Diencephalon (tissue), 1 donor: Measurements from ENCODE around the gene SFN. TPM values are rescaled to one million over a fixed set of nuclear protein-coding genes. Genes with fewer than 3 reads are reported as not detected.

Experiments
- small RNA-seq: library from RNA; depleted of rRNA; stranded (forward); fragments of <200 nt; gene quantifications from one replicate; pipeline ENCODE3, GENCODE V24; 2014
- total RNA-seq: library from RNA; depleted of rRNA; stranded (reverse); fragments of >200 nt; gene quantifications from one replicate; pipeline ENCODE4 v1.2.3, GENCODE V29; 2014

SFN gene
- total RNA-seq: not detected

DNA sequence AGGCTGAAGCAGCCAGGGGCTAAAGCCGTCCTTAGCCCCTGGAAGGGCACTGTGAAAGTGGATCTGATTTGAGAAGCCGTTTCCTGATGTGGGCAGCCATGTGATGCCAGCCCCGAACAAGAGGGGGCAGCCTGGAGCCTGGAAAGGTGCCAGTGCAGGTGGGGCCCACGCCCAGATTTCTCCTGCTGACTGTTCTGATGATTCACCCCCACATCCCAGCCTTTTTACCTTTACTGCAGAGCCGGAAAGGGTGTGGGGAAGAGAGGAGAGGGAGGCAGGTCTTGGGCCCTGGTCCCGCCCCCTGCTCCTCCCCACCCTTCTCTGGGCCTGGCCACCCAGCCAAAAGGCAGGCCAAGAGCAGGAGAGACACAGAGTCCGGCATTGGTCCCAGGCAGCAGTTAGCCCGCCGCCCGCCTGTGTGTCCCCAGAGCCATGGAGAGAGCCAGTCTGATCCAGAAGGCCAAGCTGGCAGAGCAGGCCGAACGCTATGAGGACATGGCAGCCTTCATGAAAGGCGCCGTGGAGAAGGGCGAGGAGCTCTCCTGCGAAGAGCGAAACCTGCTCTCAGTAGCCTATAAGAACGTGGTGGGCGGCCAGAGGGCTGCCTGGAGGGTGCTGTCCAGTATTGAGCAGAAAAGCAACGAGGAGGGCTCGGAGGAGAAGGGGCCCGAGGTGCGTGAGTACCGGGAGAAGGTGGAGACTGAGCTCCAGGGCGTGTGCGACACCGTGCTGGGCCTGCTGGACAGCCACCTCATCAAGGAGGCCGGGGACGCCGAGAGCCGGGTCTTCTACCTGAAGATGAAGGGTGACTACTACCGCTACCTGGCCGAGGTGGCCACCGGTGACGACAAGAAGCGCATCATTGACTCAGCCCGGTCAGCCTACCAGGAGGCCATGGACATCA is at the start of gene SFN:
Gene SFN (plus strand): TSS at position 369 of the 904 bp plus-strand sequence. CDS start 64 bp downstream, at position 433.

DNA sequence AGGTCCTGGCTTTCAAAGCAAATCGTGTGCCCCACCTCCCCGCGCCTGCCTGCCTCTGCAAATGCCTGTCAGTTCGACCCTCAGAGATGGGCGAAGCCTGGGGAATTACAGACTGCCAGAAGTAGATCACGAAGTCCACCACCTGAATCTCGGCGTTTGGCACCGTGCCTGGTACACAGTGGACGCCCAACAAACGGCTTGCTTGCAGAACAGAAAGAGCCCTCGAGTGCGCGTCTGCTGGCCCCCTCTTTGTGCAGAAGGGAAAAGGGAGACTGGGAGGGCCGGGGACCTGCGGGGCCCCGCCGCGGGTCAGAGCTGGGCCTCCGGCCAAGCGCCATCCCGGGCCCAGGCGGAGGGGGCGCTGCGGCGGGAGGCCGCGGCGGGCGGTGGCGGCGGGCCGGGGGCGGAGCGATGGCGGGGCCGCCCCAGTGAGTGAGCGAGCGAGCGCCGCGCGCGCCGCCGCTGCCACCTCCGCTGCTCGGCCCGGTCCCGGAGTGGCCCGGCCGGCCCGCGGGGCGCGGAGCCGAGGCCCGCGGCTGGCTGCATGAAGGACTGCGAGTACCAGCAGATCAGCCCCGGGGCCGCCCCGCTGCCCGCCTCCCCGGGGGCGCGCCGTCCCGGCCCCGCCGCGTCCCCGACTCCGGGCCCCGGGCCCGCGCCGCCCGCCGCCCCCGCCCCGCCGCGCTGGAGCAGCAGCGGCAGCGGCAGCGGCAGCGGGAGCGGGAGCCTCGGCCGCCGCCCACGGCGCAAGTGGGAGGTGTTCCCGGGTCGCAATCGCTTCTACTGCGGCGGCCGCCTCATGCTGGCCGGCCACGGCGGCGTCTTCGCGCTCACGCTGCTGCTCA is 36.5 kb upstream of the SFN start, which contains the start of gene ZDHHC18:
Gene ZDHHC18 (plus strand): TSS at position 428 of the 845 bp plus-strand sequence. CDS start 117 bp downstream, at position 545.

GRCh38 chr1:26889551-26890466 is 26.9 kb downstream of the SFN start, which contains the start of gene GPN2:
Gene GPN2 (minus strand): TSS chr1:26890283. CDS start chr1:26890096, 187 bp downstream.

DNA sequence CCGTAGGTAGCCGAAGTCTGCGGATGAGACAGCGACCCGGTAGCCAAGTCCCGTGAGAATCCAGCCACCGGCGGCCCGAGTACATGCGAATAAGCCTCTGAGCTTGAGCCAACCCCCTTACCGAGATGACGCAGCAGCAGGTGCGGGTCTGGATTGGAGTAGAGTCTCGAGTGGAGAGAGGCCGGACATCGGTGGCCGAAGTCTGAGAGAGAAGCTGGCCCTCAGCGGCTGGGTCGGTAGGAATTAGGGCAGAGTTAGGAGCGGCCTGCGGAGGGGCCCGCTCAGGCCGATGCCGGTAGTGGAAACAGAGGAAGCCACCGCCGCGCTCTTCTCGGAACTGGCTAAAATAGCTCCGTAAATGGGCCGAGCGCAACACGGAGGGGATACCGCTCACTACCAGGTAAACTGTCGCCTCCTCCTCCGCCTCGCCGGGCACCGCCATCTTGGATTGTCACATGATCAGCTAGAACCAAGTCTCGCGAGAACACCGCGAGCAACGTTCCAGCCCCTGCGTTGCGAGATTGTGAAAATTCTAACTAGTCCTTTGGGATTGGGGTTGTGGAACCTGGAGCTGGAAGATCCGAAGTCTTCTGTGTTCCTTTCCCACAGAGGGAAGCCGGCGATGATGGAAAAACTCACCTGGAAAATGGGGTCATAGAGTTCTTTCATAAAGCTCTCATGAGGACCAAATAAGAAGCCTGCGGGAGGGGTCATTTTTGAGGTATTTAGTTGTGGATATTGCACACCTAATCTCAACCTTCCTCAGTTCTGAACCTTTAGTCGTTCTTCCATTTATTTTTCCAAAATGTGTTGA is 37.3 kb downstream of the SFN start, which contains the start of gene GPATCH3:
Gene GPATCH3 (minus strand): TSS at position 467 of the 814 bp plus-strand sequence. CDS start 25 bp downstream, at position 442.

Small RNA genes lying within 50 kb of the gene (small RNA-seq; reads per million reads assigned to genes)
- not detected for gene RN7SL165P

Other genes starting within 250 kb of the SFN start
- 35.1 TPM for gene ARID1A, start 167.1 kb upstream of the SFN start, total RNA-seq
- 9.7 TPM for gene PIGV, start 75.2 kb upstream of the SFN start, total RNA-seq
- gene ZDHHC18, start 36.5 kb upstream of the SFN start, total RNA-seq: 11.1 TPM
- 14.8 TPM for gene GPN2, start 27.1 kb downstream of the SFN start, total RNA-seq
- 9.5 TPM for gene GPATCH3, start 37.3 kb downstream of the SFN start, total RNA-seq
- gene NR0B2, start 50.8 kb downstream of the SFN start, total RNA-seq: not detected
- gene NUDC, start 58.6 kb downstream of the SFN start, total RNA-seq: 26.5 TPM
- 0.23 TPM for gene KDF1, start 97.3 kb downstream of the SFN start, total RNA-seq
- gene TRNP1, start 130.5 kb downstream of the SFN start, total RNA-seq: 23.3 TPM
- 0.23 TPM for gene TENT5B, start 149.7 kb downstream of the SFN start, total RNA-seq